ENCODE results near the gene RGSL1.

DNA sequence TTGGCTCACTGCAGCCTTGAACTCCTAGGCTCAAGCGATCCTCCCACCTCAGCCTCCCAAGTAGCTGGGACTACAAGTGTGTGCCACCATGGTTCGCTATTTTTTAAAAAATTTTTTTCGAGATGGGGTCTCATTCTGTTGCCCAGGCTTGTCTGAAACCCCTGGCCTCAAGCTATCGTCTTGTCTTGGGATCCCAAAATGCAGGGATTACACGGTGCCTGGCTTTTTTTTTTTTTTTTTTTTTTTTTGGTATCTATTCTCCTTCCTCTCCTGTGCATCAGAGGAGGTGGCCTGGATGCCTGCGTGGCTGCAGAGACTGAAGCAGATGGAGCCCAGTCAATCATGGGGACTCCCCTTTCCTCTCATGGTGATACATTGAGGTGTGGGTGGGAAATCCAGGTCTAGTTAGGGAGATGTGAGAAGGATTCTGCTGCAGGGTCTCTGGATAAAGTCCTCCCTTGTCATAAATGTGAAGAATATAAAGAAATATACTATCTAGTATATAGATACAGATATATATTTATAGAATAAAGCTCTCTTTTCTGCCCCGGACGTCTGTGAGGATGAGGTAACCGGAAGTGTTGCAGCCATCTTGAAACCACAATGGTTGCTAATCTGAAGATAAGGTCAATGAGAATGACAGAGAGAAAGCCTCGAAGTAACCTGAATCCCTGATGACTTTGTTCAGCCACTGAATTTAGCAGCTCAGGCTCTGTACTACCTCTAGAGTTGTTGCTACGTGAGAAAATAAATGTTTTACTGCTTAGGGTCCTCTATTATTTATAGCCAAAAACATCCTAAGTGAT is 19.5 kb upstream of the RGSL1 start:
- TF ChIP-seq, protein P1, sequence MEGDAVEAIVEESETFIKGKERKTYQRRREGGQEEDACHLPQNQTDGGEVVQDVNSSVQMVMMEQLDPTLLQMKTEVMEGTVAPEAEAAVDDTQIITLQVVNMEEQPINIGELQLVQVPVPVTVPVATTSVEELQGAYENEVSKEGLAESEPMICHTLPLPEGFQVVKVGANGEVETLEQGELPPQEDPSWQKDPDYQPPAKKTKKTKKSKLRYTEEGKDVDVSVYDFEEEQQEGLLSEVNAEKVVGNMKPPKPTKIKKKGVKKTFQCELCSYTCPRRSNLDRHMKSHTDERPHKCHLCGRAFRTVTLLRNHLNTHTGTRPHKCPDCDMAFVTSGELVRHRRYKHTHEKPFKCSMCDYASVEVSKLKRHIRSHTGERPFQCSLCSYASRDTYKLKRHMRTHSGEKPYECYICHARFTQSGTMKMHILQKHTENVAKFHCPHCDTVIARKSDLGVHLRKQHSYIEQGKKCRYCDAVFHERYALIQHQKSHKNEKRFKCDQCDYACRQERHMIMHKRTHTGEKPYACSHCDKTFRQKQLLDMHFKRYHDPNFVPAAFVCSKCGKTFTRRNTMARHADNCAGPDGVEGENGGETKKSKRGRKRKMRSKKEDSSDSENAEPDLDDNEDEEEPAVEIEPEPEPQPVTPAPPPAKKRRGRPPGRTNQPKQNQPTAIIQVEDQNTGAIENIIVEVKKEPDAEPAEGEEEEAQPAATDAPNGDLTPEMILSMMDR (IDR thresholded peaks at IDR 0.05), result no peak
- no peak for TF ChIP-seq ZFX (IDR thresholded peaks at IDR 0.05; ENCODE audit: borderline replicate concordance)
